ENCODE data around the gene RSPH10B2. TPM values are rescaled to one million over a fixed set of nuclear protein-coding genes. Genes with fewer than 3 reads are reported as not detected.
"Not testable (repeated sequence)": the region's sequence is repeated elsewhere in the genome, so short reads cannot be mapped to it uniquely, and the experiment has no call there.

The RSPH10B2 gene
- polyA plus RNA-seq, 1 donor (not counting 4 experiments of a cell fraction or from before 2014, with no cell fraction given), result not detected

DNA sequence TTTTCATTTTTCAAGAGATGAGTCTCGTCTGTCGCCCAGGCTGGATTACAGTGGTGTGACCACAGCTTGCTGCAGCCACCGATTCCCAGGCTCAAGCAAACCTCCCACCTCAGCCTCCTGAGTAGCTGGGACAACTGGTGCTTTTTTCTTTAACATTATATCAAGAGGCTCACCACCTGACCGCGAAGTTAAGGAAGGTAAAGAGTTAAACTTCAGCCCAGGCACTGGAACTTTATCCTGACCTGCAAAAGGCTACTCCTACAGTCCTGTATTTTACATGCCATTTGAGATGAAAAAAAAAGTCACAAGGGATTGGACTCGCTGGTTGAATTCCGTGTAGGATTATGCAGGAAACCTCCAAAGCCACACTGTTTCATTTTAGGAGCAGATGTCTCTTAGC lies 61.6 kb downstream of the RSPH10B2 start:
- FAIRE-seq; H3K27ac ChIP-seq (ENCODE audit: control insufficient read depth, insufficient read depth, low read length); DNase-seq (ENCODE audit: low read depth, low spot score); H3K9me3 ChIP-seq (ENCODE audit: control insufficient read depth, low read depth, low read length); H3K9me1 ChIP-seq (ENCODE audit: control insufficient read depth, extremely low read depth, insufficient read depth, low read length); H3K4me1 ChIP-seq (ENCODE audit: control insufficient read depth, extremely low read depth, insufficient read depth, low read length); H3K9ac ChIP-seq (ENCODE audit: control insufficient read depth, extremely low read depth, insufficient read depth, low read length); dilution Hi-C loops (cut with MboI; ENCODE audit: extremely low pct_ligation_motif_present, low sequenced_read_pairs); H3K4me3 ChIP-seq (ENCODE audit: control insufficient read depth in 2 of 3, extremely low read depth in 1 of 3, insufficient read depth in 2 of 3, low read depth in 1 of 3, low read length in 3 of 3); H3K79me2 ChIP-seq (ENCODE audit: control insufficient read depth, insufficient read depth, low read length); H3K36me3 ChIP-seq (ENCODE audit: control insufficient read depth in 2 of 2, extremely low read depth in 1 of 2, insufficient read depth in 2 of 2, low read length in 2 of 2); H4K20me1 ChIP-seq (ENCODE audit: control insufficient read depth, extremely low read depth, insufficient read depth, low read length); H2AFZ ChIP-seq (ENCODE audit: control insufficient read depth, low read length); H3K27me3 ChIP-seq (ENCODE audit: control insufficient read depth, extremely low read depth, insufficient read depth, low read length); H3K4me2 ChIP-seq (ENCODE audit: control insufficient read depth, extremely low read depth, insufficient read depth, low read depth, low read length): not testable (repeated sequence)

DNA sequence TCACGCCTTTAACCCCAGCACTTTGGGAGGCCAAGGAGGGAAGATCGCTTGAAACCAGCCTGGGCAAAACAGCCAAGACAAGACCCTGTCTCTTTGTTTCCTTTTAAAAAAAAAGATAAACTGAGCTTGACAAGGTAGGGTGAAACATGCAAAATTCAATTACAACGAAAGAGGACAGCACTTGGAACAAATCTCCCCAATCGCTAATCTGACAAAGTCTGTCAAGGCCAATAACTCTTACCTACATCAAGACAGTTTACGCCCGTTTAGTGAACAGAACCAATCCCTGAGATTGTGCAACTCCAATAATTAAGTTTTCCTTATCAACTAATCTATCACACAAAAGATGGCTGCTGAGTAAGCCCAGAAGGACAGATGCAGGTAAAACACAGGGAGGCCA lies 67.7 kb downstream of the RSPH10B2 start:
- H3K27ac ChIP-seq (ENCODE audit: control insufficient read depth, insufficient read depth, low read length); FAIRE-seq; H3K27me3 ChIP-seq (ENCODE audit: control insufficient read depth, extremely low read depth, insufficient read depth, low read length); H3K4me2 ChIP-seq (ENCODE audit: control insufficient read depth, extremely low read depth, insufficient read depth, low read depth, low read length); DNase-seq (ENCODE audit: low read depth, low spot score); H4K20me1 ChIP-seq (ENCODE audit: control insufficient read depth, extremely low read depth, insufficient read depth, low read length); H2AFZ ChIP-seq (ENCODE audit: control insufficient read depth, low read length); H3K4me3 ChIP-seq (ENCODE audit: control insufficient read depth in 2 of 3, extremely low read depth in 1 of 3, insufficient read depth in 2 of 3, low read depth in 1 of 3, low read length in 3 of 3); H3K36me3 ChIP-seq (ENCODE audit: control insufficient read depth in 2 of 2, extremely low read depth in 1 of 2, insufficient read depth in 2 of 2, low read length in 2 of 2); dilution Hi-C loops (cut with MboI; ENCODE audit: extremely low pct_ligation_motif_present, low sequenced_read_pairs); H3K9me3 ChIP-seq (ENCODE audit: control insufficient read depth, low read depth, low read length); H3K9ac ChIP-seq (ENCODE audit: control insufficient read depth, extremely low read depth, insufficient read depth, low read length); H3K9me1 ChIP-seq (ENCODE audit: control insufficient read depth, extremely low read depth, insufficient read depth, low read length); H3K4me1 ChIP-seq (ENCODE audit: control insufficient read depth, extremely low read depth, insufficient read depth, low read length); H3K79me2 ChIP-seq (ENCODE audit: control insufficient read depth, insufficient read depth, low read length): not testable (repeated sequence)

GRCh38 chr7:6825236-6826125 lies 71.6 kb downstream of the RSPH10B2 start:
- not testable (repeated sequence) for DNase-seq (ENCODE audit: low read depth, low spot score); H2AFZ ChIP-seq (ENCODE audit: control insufficient read depth, low read length)

GRCh38 chr7:6826151-6826550 lies 72.2 kb downstream of the RSPH10B2 start, which contains the start of gene CCZ1B:
Gene CCZ1B (minus strand): TSS chr7:6826275. CDS start chr7:6826197, 78 bp downstream.
- H3K9me1 ChIP-seq (ENCODE audit: control insufficient read depth, extremely low read depth, insufficient read depth, low read length); H3K36me3 ChIP-seq (ENCODE audit: control insufficient read depth in 2 of 2, extremely low read depth in 1 of 2, insufficient read depth in 2 of 2, low read length in 2 of 2); H3K4me1 ChIP-seq (ENCODE audit: control insufficient read depth, extremely low read depth, insufficient read depth, low read length); DNase-seq (ENCODE audit: low read depth, low spot score); H4K20me1 ChIP-seq (ENCODE audit: control insufficient read depth, extremely low read depth, insufficient read depth, low read length); H3K79me2 ChIP-seq (ENCODE audit: control insufficient read depth, insufficient read depth, low read length); H3K9me3 ChIP-seq (ENCODE audit: control insufficient read depth, low read depth, low read length); H3K27ac ChIP-seq (ENCODE audit: control insufficient read depth, insufficient read depth, low read length); FAIRE-seq; H3K27me3 ChIP-seq (ENCODE audit: control insufficient read depth, extremely low read depth, insufficient read depth, low read length); dilution Hi-C loops (cut with MboI; ENCODE audit: extremely low pct_ligation_motif_present, low sequenced_read_pairs): not testable (repeated sequence)
- Histone ChIP-seq H3K9ac (ENCODE audit: control insufficient read depth, extremely low read depth, insufficient read depth, low read length) (peak within 1 kb of the TSS; percentile 37), H3K4me3 (ENCODE audit: control insufficient read depth in 2 of 3, extremely low read depth in 1 of 3, insufficient read depth in 2 of 3, low read depth in 1 of 3, low read length in 3 of 3) (peak within 1 kb of the TSS; percentile 26 to 52 (median 38)), H2AFZ (ENCODE audit: control insufficient read depth, low read length) (peak within 1 kb of the TSS; percentile 60), H3K4me2 (ENCODE audit: control insufficient read depth, extremely low read depth, insufficient read depth, low read depth, low read length) (peak within 1 kb of the TSS; percentile 41)

More at GRCh38 chr7:6825236-6826125, 71.6 kb downstream of the RSPH10B2 start:
- Histone ChIP-seq H3K9ac (ENCODE audit: control insufficient read depth, extremely low read depth, insufficient read depth, low read length) (peak overlapping the region; percentile 37), H3K4me3 (ENCODE audit: control insufficient read depth in 2 of 3, extremely low read depth in 1 of 3, insufficient read depth in 2 of 3, low read depth in 1 of 3, low read length in 3 of 3) (peak overlapping the region in 1 of 3 experiments; percentile 37)
- H3K27ac ChIP-seq (ENCODE audit: control insufficient read depth, insufficient read depth, low read length); H3K4me2 ChIP-seq (ENCODE audit: control insufficient read depth, extremely low read depth, insufficient read depth, low read depth, low read length); FAIRE-seq; H3K9me1 ChIP-seq (ENCODE audit: control insufficient read depth, extremely low read depth, insufficient read depth, low read length); H3K79me2 ChIP-seq (ENCODE audit: control insufficient read depth, insufficient read depth, low read length); H3K36me3 ChIP-seq (ENCODE audit: control insufficient read depth in 2 of 2, extremely low read depth in 1 of 2, insufficient read depth in 2 of 2, low read length in 2 of 2); H3K4me1 ChIP-seq (ENCODE audit: control insufficient read depth, extremely low read depth, insufficient read depth, low read length); dilution Hi-C loops (cut with MboI; ENCODE audit: extremely low pct_ligation_motif_present, low sequenced_read_pairs); H3K27me3 ChIP-seq (ENCODE audit: control insufficient read depth, extremely low read depth, insufficient read depth, low read length); H3K9me3 ChIP-seq (ENCODE audit: control insufficient read depth, low read depth, low read length); H4K20me1 ChIP-seq (ENCODE audit: control insufficient read depth, extremely low read depth, insufficient read depth, low read length): not testable (repeated sequence)

DNA sequence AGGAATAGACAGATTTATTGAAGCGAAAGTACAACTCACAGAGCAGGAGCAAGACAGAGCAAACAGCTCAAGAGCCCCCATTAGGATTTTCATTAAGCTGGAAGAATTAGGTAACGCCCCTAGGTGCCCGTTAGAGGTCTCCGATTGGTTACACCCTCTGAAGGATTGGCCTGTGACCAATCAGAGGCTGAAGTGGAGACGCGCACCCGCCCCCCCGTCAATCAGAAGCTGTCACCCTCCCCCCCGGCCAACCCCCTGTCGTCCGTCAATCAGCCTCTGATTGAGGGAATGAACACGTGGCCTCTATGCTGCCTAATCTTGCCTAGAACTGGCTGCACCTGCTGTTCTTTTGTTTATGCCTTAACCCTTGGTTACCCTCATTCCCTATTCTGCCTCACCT lies 73.3 kb downstream of the RSPH10B2 start:
- H3K4me2 ChIP-seq (ENCODE audit: control insufficient read depth, extremely low read depth, insufficient read depth, low read depth, low read length), result not testable (repeated sequence)

More for the DNA sequence above, 73.3 kb downstream of the RSPH10B2 start:
- H3K79me2 ChIP-seq (ENCODE audit: control insufficient read depth, insufficient read depth, low read length); H2AFZ ChIP-seq (ENCODE audit: control insufficient read depth, low read length); H3K9me1 ChIP-seq (ENCODE audit: control insufficient read depth, extremely low read depth, insufficient read depth, low read length); H4K20me1 ChIP-seq (ENCODE audit: control insufficient read depth, extremely low read depth, insufficient read depth, low read length); H3K9ac ChIP-seq (ENCODE audit: control insufficient read depth, extremely low read depth, insufficient read depth, low read length); H3K4me1 ChIP-seq (ENCODE audit: control insufficient read depth, extremely low read depth, insufficient read depth, low read length); H3K9me3 ChIP-seq (ENCODE audit: control insufficient read depth, low read depth, low read length); dilution Hi-C loops (cut with MboI; ENCODE audit: extremely low pct_ligation_motif_present, low sequenced_read_pairs); DNase-seq (ENCODE audit: low read depth, low spot score); H3K36me3 ChIP-seq (ENCODE audit: control insufficient read depth in 2 of 2, extremely low read depth in 1 of 2, insufficient read depth in 2 of 2, low read length in 2 of 2); H3K27ac ChIP-seq (ENCODE audit: control insufficient read depth, insufficient read depth, low read length); H3K4me3 ChIP-seq (ENCODE audit: control insufficient read depth in 2 of 3, extremely low read depth in 1 of 3, insufficient read depth in 2 of 3, low read depth in 1 of 3, low read length in 3 of 3); H3K27me3 ChIP-seq (ENCODE audit: control insufficient read depth, extremely low read depth, insufficient read depth, low read length); FAIRE-seq: not testable (repeated sequence)

Measured in keratinocyte (primary cell).